K562 (cell line): ENCODE data around the gene BMAL1. TPM values are rescaled to one million over a fixed set of nuclear protein-coding genes. Genes with fewer than 3 reads are reported as not detected.

Experiments used
- ATAC-seq: fragments of 200-7000 bp; cut with Tn5 transposase; 3 replicates; pipeline ENCODE4 v1.9.1; 2020; ENCODE audit warnings: moderate library complexity
- BruUV-seq: library from RNA; stranded (reverse); fragments of 400-500 nt; replicated peaks from 2 replicates; lab custom pipeline; 2021; lab: Mats Ljungman, UMichigan
- CTCF ChIA-PET: fragments of 300-600 bp; formaldehyde crosslinking; extraction: SDS; loops from one replicate; lab custom pipeline; 2021; ENCODE audit warnings: low intra/inter-chr PET ratio; lab: Yijun Ruan, JAX
- POLR2A ChIA-PET: fragments of 300-600, 350-650 bp; sonication (Branson Sonifier 250); formaldehyde crosslinking; extraction: SDS; loops from one replicate; lab custom pipeline; 2021; ENCODE audit warnings: antibody characterized with exemption, inconsistent platforms; lab: Yijun Ruan, JAX
- DNase-seq, 4 experiments: peaks; one replicate each; pipeline versions ENCODE4 v3.0.0 to v3.0.0-alpha.2; 2011 to 2018; ENCODE audit warnings: low spot score in 3 of 4, mixed read lengths in 3 of 4; ENCODE audit errors: extremely low read depth in 1 of 4
- FAIRE-seq: peaks from 2 replicates; lab custom pipeline; 2011; peaks lifted over from hg19 to GRCh38; lab: Jason Lieb, UNC
- H2AFZ ChIP-seq: 2 replicates; pipeline ENCODE4 v1.6.0; 2011; ENCODE audit warnings: low read depth, low read length, control low read depth, inconsistent platforms
- H3K27ac ChIP-seq: fragments of 200-600 bp; 3 replicates; pipeline ENCODE4 v1.8.0; 2011; ENCODE audit warnings: low read depth, mild to moderate bottlenecking, control low read depth, inconsistent platforms, low read length, moderate library complexity, mixed read lengths; ENCODE audit errors: extremely low read depth
- H3K27me3 ChIP-seq, 2 experiments: fragments of 300-600 bp in 1 of 2; 2 replicates in 1 of 2; 3 replicates in 1 of 2; pipeline versions ENCODE4 v1.6.0 to v1.8.0; 2011; ENCODE audit warnings: inconsistent platforms in 2 of 2, low read length in 2 of 2, mild to moderate bottlenecking in 1 of 2, mixed read lengths in 1 of 2, moderate library complexity in 1 of 2; ENCODE audit not compliant: control insufficient read depth in 2 of 2, insufficient read depth in 2 of 2
- H3K36me3 ChIP-seq: fragments of 300-600 bp; 3 replicates; pipeline ENCODE4 v1.8.0; 2011; ENCODE audit warnings: mild to moderate bottlenecking, low read length, inconsistent platforms; ENCODE audit not compliant: control insufficient read depth, insufficient read depth
- H3K4me1 ChIP-seq, 2 experiments: fragments of 200-600 bp in 1 of 2; replicated peaks in 1 of 2; 2 replicates in 1 of 2; 3 replicates in 1 of 2; pipeline versions ENCODE4 v1.5.1 to v1.8.0; 2011; ENCODE audit warnings: inconsistent platforms in 2 of 2, low read length in 2 of 2, mild to moderate bottlenecking in 1 of 2, mixed read lengths in 1 of 2, moderate library complexity in 1 of 2; ENCODE audit not compliant: control insufficient read depth in 2 of 2, insufficient read depth in 2 of 2
- H3K4me2 ChIP-seq: 2 replicates; pipeline ENCODE4 v1.6.1; 2011; ENCODE audit warnings: low read length, control low read depth, inconsistent platforms, mixed read lengths; ENCODE audit not compliant: insufficient read depth
- H3K4me3 ChIP-seq: fragments of 200-600 bp; sonication (generic), shearing (Covaris generic); 2 replicates; pipeline ENCODE4 v1.5.1; 2016; ENCODE audit warnings: control low read depth, inconsistent platforms
- H3K79me2 ChIP-seq: fragments of 200-600 bp; 3 replicates; pipeline ENCODE4 v1.8.0; 2011; ENCODE audit warnings: low read length, inconsistent platforms; ENCODE audit not compliant: control insufficient read depth, insufficient read depth
- H3K9ac ChIP-seq, 2 experiments: 2 replicates each; pipeline versions ENCODE4 v1.6.0 to v1.6.1; 2011; ENCODE audit warnings: low read depth in 2 of 2, low read length in 2 of 2, control low read depth in 1 of 2, inconsistent platforms in 1 of 2, mild to moderate bottlenecking in 1 of 2, mixed read lengths in 1 of 2; ENCODE audit not compliant: insufficient read depth in 1 of 2
- H3K9me1 ChIP-seq: one replicate; pipeline ENCODE4 v1.6.0; 2011; ENCODE audit warnings: inconsistent platforms, mild to moderate bottlenecking, low read length, moderate library complexity; ENCODE audit not compliant: control insufficient read depth, insufficient read depth
- H3K9me3 ChIP-seq: replicated peaks from 2 replicates; pipeline ENCODE4 v1.5.1; 2011; ENCODE audit warnings: low read depth, low read length, inconsistent platforms; ENCODE audit not compliant: control insufficient read depth, insufficient read depth
- H4K20me1 ChIP-seq: replicated peaks from 2 replicates; pipeline ENCODE4 v1.6.1; 2011; ENCODE audit warnings: low read length, inconsistent platforms, mixed read lengths; ENCODE audit not compliant: control insufficient read depth, insufficient read depth
- ELF4 ChIP-seq: fragments of 450-650 bp; formaldehyde crosslinking; IDR thresholded peaks from 2 replicates; pipeline ENCODE4 v1.4.0; 2022; ENCODE audit warnings: missing genetic modification characterization
- HEY1 ChIP-seq: fragments of 250-450 bp; sonication (Bioruptor Pico); IDR thresholded peaks from 2 replicates; pipeline ENCODE4 v1.5.0; 2020; ENCODE audit warnings: mild to moderate bottlenecking, moderate library complexity, borderline replicate concordance
- NFXL1 ChIP-seq: fragments of 450-650 bp; formaldehyde crosslinking; IDR thresholded peaks from 2 replicates; pipeline ENCODE4 v1.4.0; 2021; ENCODE audit warnings: mild to moderate bottlenecking
- PTTG1 ChIP-seq: fragments of 450-650 bp; IDR thresholded peaks from 2 replicates; pipeline ENCODE4 v1.6.1; 2016; ENCODE audit warnings: low read depth, mild to moderate bottlenecking, missing genetic modification characterization, missing compliant biosample characterization
- RBM39 ChIP-seq: fragments of 200-400 bp; formaldehyde crosslinking; optimal IDR thresholded peaks from 2 replicates; pipeline ENCODE3; 2018; ENCODE audit warnings: low read depth, low read length
- TSC22D4 ChIP-seq: fragments of 450-650 bp; IDR thresholded peaks from 2 replicates; pipeline ENCODE4 v1.6.1; 2016; ENCODE audit warnings: missing genetic modification characterization, missing biosample characterization, control low read depth
- ZBTB7A ChIP-seq: IDR thresholded peaks from 2 replicates; pipeline ENCODE4 v1.6.1; 2011; ENCODE audit warnings: low read depth, mild to moderate bottlenecking, low read length, moderate library complexity, borderline replicate concordance; ENCODE audit not compliant: control insufficient read depth
- WGBS: fragments of 100-300 bp; shearing (Covaris generic); methylation state at CpG from one replicate; pipeline ENCODE4 v1.1.6; 2016; ENCODE audit warnings: low coverage, mixed read lengths; ENCODE audit not compliant: insufficient coverage; ENCODE audit errors: missing lambda C conversion rate; 5-methylcytosine and 5-hydroxymethylcytosine counted together
- in situ Hi-C: fragments of 300-500 bp; cut with MboI; formaldehyde crosslinking; loops from 4 replicates; pipeline ENCODE4 v1.15.0; 2018; ENCODE audit warnings: inconsistent platforms, mixed read lengths
- intact Hi-C: fragments of 100-400 bp; cut with micrococcal nuclease; formaldehyde crosslinking; loops from 2 replicates; pipeline ENCODE4 v1.14.2; 2022
- polyA plus RNA-seq, 8 experiments: library from polyadenylated mRNA; depleted of rRNA in 4 of 8; stranded (reverse) in 5 of 8; unstranded in 3 of 8; fragments of >200 nt; fragmentation: Nextera tagmentation in 2 of 8; fragmentation: Illumina TruSeq in 1 of 8; extraction: Ambion mirVana in 2 of 8; extraction: Trizol in 1 of 8; gene quantifications; 2 replicates each; pipeline versions ENCODE4 v1.2.1 to v1.2.3, GENCODE V29; 2011 to 2014; ENCODE audit warnings: inconsistent platforms in 1 of 8, missing spikeins in 1 of 8
- total RNA-seq, 7 experiments: library from RNA; depleted of rRNA in 6 of 7; stranded (reverse); fragments of >200 nt in 6 of 7; fragmentation: Illumina TruSeq in 2 of 7; extraction: Trizol in 2 of 7; gene quantifications; 2 replicates each; pipeline versions ENCODE4 v1.2.1 to v1.2.3, GENCODE V29; 2011 to 2021; ENCODE audit warnings: low replicate concordance in 1 of 7
- TF ChIP-seq, protein P1 (sequence below): fragments of 250-450 bp; sonication (Bioruptor Pico); IDR thresholded peaks from 2 replicates; pipeline ENCODE4 v1.4.0; 2020; ENCODE audit warnings: mild to moderate bottlenecking
- TF ChIP-seq, protein P2 (sequence below), 2 experiments: fragments of 450-650 bp; IDR thresholded peaks; 2 replicates each; pipeline ENCODE4 v1.6.1; 2016; ENCODE audit warnings: mild to moderate bottlenecking in 2 of 2, borderline replicate concordance in 1 of 2, low read depth in 1 of 2, moderate library complexity in 1 of 2
- TF ChIP-seq, protein P3 (sequence below): fragments of 250-450 bp; sonication (Bioruptor Pico); IDR thresholded peaks from 2 replicates; pipeline ENCODE4 v1.8.0; 2022; ENCODE audit warnings: moderate library complexity, mild to moderate bottlenecking, inconsistent platforms

Gene BMAL1
- total and polyA plus RNA-seq, 9 of the 15 experiments (the other 6 are each of a cell fraction or from before 2014, with no cell fraction given): 0.14 to 2.4 (median 0.64) TPM

DNA sequence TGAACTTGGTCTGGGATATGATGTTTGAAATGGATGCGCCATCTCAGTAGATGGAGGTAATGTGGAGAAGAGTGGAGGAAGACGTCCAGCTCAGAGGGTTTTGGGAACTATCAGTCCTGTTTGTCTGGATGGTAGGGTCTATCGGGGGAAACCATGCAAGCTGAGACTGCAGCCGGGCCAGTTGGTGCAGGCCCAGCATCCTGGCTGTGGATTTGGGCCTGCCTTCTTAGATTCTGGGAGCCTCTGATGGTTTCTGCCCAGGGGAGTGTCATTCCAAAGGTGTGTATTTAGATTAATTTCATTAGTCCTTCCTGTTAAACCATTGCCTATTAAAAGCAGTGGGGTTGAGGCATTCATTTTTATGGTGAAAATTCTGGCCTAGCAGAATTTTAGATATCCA, 31.6 kb downstream of the BMAL1 start:
- CTCF ChIA-PET: no interaction called here
- TF ChIP-seq, protein P1, sequence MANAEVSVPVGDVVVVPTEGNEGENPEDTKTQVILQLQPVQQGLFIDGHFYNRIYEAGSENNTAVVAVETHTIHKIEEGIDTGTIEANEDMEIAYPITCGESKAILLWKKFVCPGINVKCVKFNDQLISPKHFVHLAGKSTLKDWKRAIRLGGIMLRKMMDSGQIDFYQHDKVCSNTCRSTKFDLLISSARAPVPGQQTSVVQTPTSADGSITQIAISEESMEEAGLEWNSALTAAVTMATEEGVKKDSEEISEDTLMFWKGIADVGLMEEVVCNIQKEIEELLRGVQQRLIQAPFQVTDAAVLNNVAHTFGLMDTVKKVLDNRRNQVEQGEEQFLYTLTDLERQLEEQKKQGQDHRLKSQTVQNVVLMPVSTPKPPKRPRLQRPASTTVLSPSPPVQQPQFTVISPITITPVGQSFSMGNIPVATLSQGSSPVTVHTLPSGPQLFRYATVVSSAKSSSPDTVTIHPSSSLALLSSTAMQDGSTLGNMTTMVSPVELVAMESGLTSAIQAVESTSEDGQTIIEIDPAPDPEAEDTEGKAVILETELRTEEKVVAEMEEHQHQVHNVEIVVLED: no peak
- TF ChIP-seq ZBTB7A (no peak), ELF4 (CRISPR knock-in tag) (no peak), RBM39 (no peak), NFXL1 (CRISPR knock-in tag) (no peak), TSC22D4 (no peak), HEY1 (no peak), PTTG1 (no peak)
- TF ChIP-seq, protein P2, sequence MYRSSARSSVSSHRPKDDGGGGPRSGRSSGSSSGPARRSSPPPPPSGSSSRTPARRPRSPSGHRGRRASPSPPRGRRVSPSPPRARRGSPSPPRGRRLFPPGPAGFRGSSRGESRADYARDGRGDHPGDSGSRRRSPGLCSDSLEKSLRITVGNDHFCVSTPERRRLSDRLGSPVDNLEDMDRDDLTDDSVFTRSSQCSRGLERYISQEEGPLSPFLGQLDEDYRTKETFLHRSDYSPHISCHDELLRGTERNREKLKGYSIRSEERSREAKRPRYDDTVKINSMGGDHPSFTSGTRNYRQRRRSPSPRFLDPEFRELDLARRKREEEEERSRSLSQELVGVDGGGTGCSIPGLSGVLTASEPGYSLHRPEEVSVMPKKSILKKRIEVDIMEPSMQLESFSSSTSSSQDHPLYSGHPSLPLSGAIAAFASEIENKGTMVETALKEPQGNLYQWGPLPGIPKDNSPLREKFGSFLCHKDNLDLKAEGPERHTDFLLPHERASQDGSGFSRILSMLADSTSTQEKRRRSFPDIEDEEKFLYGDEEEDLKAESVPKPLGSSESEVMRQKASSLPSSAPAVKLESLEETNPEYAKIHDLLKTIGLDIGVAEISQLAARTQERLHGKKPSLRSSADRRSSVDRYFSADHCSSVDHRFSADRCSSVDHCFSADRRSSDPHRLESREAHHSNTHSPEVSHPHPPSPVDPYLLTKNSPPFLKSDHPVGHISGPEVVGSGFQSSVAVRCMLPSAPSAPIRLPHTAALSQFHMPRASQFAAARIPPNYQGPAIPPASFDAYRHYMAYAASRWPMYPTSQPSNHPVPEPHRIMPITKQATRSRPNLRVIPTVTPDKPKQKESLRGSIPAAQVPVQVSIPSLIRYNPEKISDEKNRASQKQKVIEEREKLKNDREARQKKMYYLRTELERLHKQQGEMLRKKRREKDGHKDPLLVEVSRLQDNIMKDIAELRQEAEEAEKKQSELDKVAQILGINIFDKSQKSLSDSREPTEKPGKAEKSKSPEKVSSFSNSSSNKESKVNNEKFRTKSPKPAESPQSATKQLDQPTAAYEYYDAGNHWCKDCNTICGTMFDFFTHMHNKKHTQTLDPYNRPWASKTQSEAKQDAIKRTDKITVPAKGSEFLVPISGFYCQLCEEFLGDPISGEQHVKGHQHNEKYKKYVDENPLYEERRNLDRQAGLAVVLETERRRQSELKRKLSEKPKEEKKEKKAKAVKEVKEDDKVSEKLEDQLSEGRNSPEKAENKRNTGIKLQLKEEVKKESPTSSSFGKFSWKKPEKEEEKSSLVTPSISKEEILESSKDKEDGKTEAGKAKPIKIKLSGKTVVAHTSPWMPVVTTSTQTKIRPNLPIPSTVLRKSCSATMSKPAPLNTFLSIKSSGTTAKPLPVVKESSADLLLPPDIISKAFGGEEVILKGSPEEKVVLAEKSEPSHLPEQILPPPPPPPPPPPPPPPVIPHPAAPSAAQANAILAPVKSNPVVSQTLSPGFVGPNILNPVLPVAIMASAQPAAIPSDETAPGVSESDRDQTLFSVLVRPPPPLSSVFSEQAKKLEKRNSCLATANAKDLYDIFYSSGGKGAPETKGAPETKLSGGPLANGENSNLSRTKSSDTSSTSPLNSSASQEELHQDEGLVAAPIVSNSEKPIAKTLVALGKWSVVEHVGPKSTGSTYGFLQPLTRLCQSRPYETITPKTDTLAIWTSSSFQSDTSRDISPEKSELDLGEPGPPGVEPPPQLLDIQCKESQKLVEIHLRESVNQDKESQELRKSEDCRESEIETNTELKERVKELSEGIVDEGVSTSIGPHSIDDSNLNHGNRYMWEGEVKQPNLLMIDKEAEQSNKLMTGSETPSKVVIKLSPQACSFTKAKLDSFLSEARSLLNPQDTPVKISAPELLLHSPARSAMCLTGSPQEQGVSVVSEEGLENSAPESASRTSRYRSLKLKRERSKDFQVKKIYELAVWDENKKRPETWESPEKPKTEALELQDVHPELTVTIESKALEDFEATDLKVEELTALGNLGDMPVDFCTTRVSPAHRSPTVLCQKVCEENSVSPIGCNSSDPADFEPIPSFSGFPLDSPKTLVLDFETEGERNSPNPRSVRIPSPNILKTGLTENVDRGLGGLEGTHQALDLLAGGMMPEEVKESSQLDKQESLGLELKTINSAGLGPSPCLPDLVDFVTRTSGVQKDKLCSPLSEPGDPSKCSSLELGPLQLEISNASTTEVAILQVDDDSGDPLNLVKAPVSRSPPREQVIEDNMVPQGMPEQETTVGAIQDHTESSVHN (IDR thresholded peaks at IDR 0.05; ENCODE audit: borderline replicate concordance in 1 of 2, low read depth in 1 of 2): no peak
- TF ChIP-seq, protein P3, sequence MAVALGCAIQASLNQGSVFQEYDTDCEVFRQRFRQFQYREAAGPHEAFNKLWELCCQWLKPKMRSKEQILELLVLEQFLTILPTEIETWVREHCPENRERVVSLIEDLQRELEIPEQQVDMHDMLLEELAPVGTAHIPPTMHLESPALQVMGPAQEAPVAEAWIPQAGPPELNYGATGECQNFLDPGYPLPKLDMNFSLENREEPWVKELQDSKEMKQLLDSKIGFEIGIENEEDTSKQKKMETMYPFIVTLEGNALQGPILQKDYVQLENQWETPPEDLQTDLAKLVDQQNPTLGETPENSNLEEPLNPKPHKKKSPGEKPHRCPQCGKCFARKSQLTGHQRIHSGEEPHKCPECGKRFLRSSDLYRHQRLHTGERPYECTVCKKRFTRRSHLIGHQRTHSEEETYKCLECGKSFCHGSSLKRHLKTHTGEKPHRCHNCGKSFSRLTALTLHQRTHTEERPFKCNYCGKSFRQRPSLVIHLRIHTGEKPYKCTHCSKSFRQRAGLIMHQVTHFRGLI (CRISPR knock-in tag): no peak

More for the DNA sequence above, 31.6 kb downstream of the BMAL1 start:
- H3K4me1 ChIP-seq: no peaks in the 10 kb centered on the region; a peak in 1 of 5 replicates
- H3K36me3 ChIP-seq: no peaks in the 10 kb centered on the region
- no TSS peak for BruUV-seq
- H2AFZ ChIP-seq: no peak overlapping the region
- H3K79me2 ChIP-seq: no peaks in the 10 kb centered on the region
- no peaks in the 10 kb centered on the region for H3K9me1 ChIP-seq
- no peak for DNase-seq
- no peak overlapping the region for H3K4me3 ChIP-seq
- no peak for ATAC-seq
- H4K20me1 ChIP-seq: no peaks in the 10 kb centered on the region; the same call in 1 of the 2 replicates
- no peak overlapping the region for H3K27ac ChIP-seq
- no peaks in the 10 kb centered on the region for H3K9me3 ChIP-seq
- intact Hi-C loops (no loop called here), in situ Hi-C loops (no loop called here)
- H3K4me2 ChIP-seq: no peak overlapping the region
- POLR2A ChIA-PET: no interaction called here
- peaks cover 8 to 59% of the 10 kb centered on the region in 2 experiments; a peak in 4 of 5 replicates for H3K27me3 ChIP-seq
- 6% methylated on average over 4 of the region's 4 CpGs for WGBS
- no peak for FAIRE-seq
- no peak overlapping the region for H3K9ac ChIP-seq
